Lower leg skin (tissue), 3 donors: ENCODE data around the gene ZDHHC14.

ENCODE experiments used
- POLR2A ChIP-seq, 2 donors: fragments of 450-650 bp; IDR thresholded peaks; one replicate each; pipeline ENCODE4 v1.6.1; 2016 to 2017; ENCODE audit warnings: antibody characterized with exemption in 2 of 2, mild to moderate bottlenecking in 1 of 2, moderate library complexity in 1 of 2
- TF ChIP-seq, protein P1 (sequence below), 3 donors: fragments of 450-650 bp; IDR thresholded peaks; one replicate each; pipeline ENCODE4 v1.5.1; 2016; ENCODE audit warnings: antibody characterized with exemption in 3 of 3, mild to moderate bottlenecking in 3 of 3, moderate library complexity in 2 of 3

DNA sequence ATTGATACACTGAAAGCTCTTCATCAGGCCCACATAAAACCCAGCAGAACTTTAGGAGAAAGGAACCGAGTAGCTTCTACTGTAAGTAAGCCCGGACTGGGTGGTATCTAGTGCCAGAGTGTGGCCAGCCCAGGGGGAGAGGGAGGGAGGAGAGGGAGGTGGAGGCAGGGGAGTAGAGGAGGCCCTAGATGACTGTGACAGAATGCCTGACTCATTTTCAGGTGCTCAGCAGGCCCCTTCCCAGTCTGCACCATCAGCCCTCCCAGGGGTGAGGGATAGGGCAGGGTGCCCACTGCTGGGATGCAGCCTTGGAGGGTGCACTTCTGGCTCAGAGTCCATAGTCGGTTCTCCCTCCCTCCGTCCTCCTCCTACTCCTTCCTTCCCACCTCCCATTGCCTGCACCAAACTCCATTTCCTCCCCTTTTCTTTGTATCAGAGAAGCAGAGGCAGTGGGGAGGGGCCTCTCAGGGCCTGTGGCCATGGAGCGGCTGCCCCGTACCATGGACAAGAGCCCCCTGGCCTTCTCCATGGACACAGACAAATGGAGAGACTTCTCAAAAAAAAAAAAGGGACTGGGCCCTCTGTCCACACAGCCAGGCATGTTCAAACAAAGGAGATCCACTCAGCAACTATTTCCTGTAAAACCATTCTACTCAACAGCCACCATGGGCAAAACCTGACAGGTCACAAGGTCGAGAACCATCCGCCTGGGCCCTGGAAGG lies 257.1 kb downstream of the ZDHHC14 start:
- no peak for TF ChIP-seq POLR2A (IDR thresholded peaks at IDR 0.05)
- TF ChIP-seq, protein P1, sequence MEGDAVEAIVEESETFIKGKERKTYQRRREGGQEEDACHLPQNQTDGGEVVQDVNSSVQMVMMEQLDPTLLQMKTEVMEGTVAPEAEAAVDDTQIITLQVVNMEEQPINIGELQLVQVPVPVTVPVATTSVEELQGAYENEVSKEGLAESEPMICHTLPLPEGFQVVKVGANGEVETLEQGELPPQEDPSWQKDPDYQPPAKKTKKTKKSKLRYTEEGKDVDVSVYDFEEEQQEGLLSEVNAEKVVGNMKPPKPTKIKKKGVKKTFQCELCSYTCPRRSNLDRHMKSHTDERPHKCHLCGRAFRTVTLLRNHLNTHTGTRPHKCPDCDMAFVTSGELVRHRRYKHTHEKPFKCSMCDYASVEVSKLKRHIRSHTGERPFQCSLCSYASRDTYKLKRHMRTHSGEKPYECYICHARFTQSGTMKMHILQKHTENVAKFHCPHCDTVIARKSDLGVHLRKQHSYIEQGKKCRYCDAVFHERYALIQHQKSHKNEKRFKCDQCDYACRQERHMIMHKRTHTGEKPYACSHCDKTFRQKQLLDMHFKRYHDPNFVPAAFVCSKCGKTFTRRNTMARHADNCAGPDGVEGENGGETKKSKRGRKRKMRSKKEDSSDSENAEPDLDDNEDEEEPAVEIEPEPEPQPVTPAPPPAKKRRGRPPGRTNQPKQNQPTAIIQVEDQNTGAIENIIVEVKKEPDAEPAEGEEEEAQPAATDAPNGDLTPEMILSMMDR (IDR thresholded peaks at IDR 0.05): no peak
